ENCODE data around the gene SAMD10. TPM values are rescaled to one million over a fixed set of nuclear protein-coding genes. Genes with fewer than 3 reads are reported as not detected.

The SAMD10 gene
- total and polyA plus RNA-seq, 2 experiments from 2014 or later = 1.3 TPM

- peak; percentile 97 for DNase-seq
- Histone ChIP-seq H3K36me3 (ENCODE audit: low read depth) (no peaks in the 10 kb centered on the region), H2AFZ (peak within 1 kb of the TSS; percentile 85), H3F3A (ENCODE audit: insufficient read depth) (no peaks in the 10 kb centered on the region), H3K4me1 (ENCODE audit: insufficient read depth) (peaks cover 22% of the 10 kb centered on the region), H3K9me3 (ENCODE audit: low read depth) (no peaks in the 10 kb centered on the region), H3K9ac (peak within 1 kb of the TSS; percentile 94), H3K9me2 (ENCODE audit: insufficient read depth) (no peaks in the 10 kb centered on the region), H3K79me2 (ENCODE audit: insufficient read depth) (peaks cover 51% of the 10 kb centered on the region), H3K27ac (peak within 1 kb of the TSS; percentile 76), H3K4me3 (peak within 1 kb of the TSS; percentile 92), H3K27me3 (replicated peaks; ENCODE audit: insufficient read depth) (no peaks in the 10 kb centered on the region), H3K4me2 (ENCODE audit: unreplicated experiment) (peak within 1 kb of the TSS; percentile 87), H4K20me1 (ENCODE audit: insufficient read depth) (no peaks in the 10 kb centered on the region)
- no peak for TF ChIP-seq EZH2 (IDR thresholded peaks at IDR 0.05; ENCODE audit: insufficient read depth, poor library complexity, severe bottlenecking)
- no peak for TF ChIP-seq EZH2phosphoT487 (IDR thresholded peaks at IDR 0.05; ENCODE audit: insufficient read depth, low read depth)
- WGBS, 2 experiments (ENCODE audit: low coverage in 1 of 2, low lambda C conversion rate in 2 of 2, missing lambda C conversion rate in 2 of 2) = 1% methylated on average over 84 to 89 of the region's 105 CpGs
- in situ Hi-C loops (cut with MboI) = no loop called here
Observed at GRCh38 chr20:63955827-63956663, 23.4 kb downstream of the SAMD10 start, which contains the start of gene UCKL1. Gene UCKL1 (minus strand): TSS chr20:63956416. CDS start chr20:63956372, 44 bp downstream.

DNA sequence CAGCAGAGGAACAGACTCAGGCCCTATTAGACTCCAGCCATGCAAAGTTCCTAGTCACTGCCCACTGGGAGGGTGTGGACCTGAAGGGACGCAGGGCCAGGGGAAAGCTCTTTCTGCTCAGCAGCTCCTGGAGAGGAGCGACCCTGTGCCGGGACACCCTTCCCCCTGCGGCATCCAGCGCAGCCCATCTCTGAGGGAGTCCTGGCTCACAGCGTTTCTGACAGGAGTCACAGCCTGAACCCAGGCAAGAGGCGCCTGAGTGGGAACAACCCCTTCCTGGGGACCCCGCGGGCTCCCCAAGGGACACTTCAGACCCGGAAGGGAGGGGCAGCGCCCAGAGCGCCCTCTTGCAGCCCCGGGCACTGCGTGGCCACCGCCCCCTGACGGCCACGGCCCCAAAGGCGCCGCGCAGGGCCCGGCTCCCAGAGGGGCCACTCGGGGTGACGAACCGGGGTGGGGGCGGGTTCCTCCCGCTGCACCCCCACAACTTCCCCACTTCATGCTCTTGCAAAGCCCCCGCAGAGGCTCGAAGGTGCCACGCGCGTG, 24.1 kb downstream of the SAMD10 start:
- Histone ChIP-seq H3K4me1 (ENCODE audit: insufficient read depth) (peaks cover 22% of the 10 kb centered on the region), H2AFZ (peak overlapping the region; percentile 85), H3K27me3 (replicated peaks; ENCODE audit: insufficient read depth) (no peaks in the 10 kb centered on the region), H3K9ac (peak overlapping the region; percentile 94), H3K9me2 (ENCODE audit: insufficient read depth) (no peaks in the 10 kb centered on the region), H4K20me1 (ENCODE audit: insufficient read depth) (no peaks in the 10 kb centered on the region), H3K27ac (peak overlapping the region; percentile 76), H3K4me3 (peak overlapping the region; percentile 92), H3K9me3 (ENCODE audit: low read depth) (no peaks in the 10 kb centered on the region), H3F3A (ENCODE audit: insufficient read depth) (no peaks in the 10 kb centered on the region), H3K79me2 (ENCODE audit: insufficient read depth) (peaks cover 58% of the 10 kb centered on the region), H3K4me2 (ENCODE audit: unreplicated experiment) (peak overlapping the region; percentile 87), H3K36me3 (ENCODE audit: low read depth) (no peaks in the 10 kb centered on the region)
- TF ChIP-seq EZH2 (IDR thresholded peaks at IDR 0.05; ENCODE audit: insufficient read depth, poor library complexity, severe bottlenecking) = no peak
- no peak for TF ChIP-seq EZH2phosphoT487 (IDR thresholded peaks at IDR 0.05; ENCODE audit: insufficient read depth, low read depth)
- peak; percentile 69 for DNase-seq
- 0 to 2% methylated on average over 27 to 31 of the region's 31 CpGs for WGBS, 2 experiments (ENCODE audit: low coverage in 1 of 2, low lambda C conversion rate in 2 of 2, missing lambda C conversion rate in 2 of 2)
- in situ Hi-C loops (cut with MboI) = no loop called here

DNA sequence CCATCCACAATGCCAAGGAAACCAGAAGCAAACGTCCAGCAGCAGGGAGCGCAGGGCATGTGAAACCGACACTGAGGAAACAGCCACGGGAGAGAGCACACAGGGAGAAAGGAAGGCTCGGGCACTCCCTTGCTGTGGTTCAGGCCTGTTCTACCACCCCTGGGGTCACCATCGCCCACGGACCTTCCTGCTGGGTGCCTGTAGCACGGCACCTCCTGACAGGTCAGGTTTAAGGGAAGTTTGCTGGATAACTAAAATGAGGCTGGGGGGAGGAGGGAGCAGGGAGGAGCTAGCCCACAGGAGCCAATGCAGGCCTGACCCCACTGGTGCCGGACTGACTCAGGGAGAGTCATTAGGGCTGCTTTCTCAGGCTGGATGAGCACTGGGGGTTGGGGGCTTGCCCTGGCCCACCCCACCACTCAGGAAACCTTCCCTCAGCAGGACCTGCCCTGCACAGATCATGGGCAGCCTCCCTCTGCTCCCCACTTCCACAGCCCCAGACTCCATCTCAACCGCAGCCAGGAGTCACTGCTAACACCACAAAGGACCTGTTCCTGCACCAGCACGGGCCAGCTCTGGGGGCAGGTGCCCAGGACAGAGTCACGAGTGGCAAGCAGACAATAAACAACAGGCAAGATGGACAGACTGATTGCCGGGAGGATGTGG, 25.5 kb downstream of the SAMD10 start:
- Histone ChIP-seq H2AFZ (no peak overlapping the region), H4K20me1 (ENCODE audit: insufficient read depth) (no peaks in the 10 kb centered on the region; the same call in 1 of the 2 replicates), H3K36me3 (ENCODE audit: low read depth) (no peaks in the 10 kb centered on the region), H3K27ac (peak overlapping the region; percentile 76), H3K4me1 (ENCODE audit: insufficient read depth) (peaks cover 30% of the 10 kb centered on the region), H3K27me3 (replicated peaks; ENCODE audit: insufficient read depth) (no peaks in the 10 kb centered on the region), H3K79me2 (ENCODE audit: insufficient read depth) (peaks cover 71% of the 10 kb centered on the region), H3K9me2 (ENCODE audit: insufficient read depth) (no peaks in the 10 kb centered on the region), H3K9me3 (ENCODE audit: low read depth) (no peaks in the 10 kb centered on the region), H3F3A (ENCODE audit: insufficient read depth) (peaks cover 9% of the 10 kb centered on the region), H3K4me2 (ENCODE audit: unreplicated experiment) (peak overlapping the region; percentile 87), H3K4me3 (peak overlapping the region; percentile 92; the same call in 1 of the 2 replicates), H3K9ac (peak overlapping the region; percentile 94)
- in situ Hi-C loops (cut with MboI) = no loop called here
- 68 to 70% methylated on average over 13 of the region's 13 CpGs for WGBS, 2 experiments (ENCODE audit: low coverage in 1 of 2, low lambda C conversion rate in 2 of 2, missing lambda C conversion rate in 2 of 2)
- no peak for TF ChIP-seq EZH2 (IDR thresholded peaks at IDR 0.05; ENCODE audit: insufficient read depth, poor library complexity, severe bottlenecking)
- no peak for TF ChIP-seq EZH2phosphoT487 (IDR thresholded peaks at IDR 0.05; ENCODE audit: insufficient read depth, low read depth)
- peak; percentile 24 for DNase-seq

DNA sequence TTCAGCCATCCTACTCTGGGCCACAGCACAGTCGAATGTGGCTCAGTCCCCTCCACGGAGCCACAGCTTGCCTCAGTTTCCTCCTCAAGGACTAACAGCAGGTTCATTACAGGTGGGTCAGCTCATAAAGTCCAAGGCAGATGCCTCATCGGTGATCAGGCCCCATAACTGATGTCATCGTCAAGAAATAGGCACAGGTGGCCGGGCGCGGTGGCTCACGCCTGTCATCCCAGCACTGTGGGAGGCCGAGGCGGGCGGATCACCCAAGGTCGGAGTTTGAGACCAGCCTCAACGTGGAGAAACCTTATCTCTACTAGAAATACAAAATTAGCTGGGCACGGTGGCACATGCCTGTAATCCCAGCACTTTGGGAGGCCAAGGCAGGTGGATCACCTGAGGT, 26.7 kb downstream of the SAMD10 start:
- in situ Hi-C loops (cut with MboI) = no loop called here
- Histone ChIP-seq H3K27me3 (replicated peaks; ENCODE audit: insufficient read depth) (no peaks in the 10 kb centered on the region), H3K9me2 (ENCODE audit: insufficient read depth) (no peaks in the 10 kb centered on the region), H3K79me2 (ENCODE audit: insufficient read depth) (peaks cover 77% of the 10 kb centered on the region), H3K27ac (no peak overlapping the region), H3K9me3 (ENCODE audit: low read depth) (no peaks in the 10 kb centered on the region), H3K4me3 (no peak overlapping the region), H3K4me1 (ENCODE audit: insufficient read depth) (peaks cover 27% of the 10 kb centered on the region), H3K36me3 (ENCODE audit: low read depth) (no peaks in the 10 kb centered on the region), H4K20me1 (ENCODE audit: insufficient read depth) (no peaks in the 10 kb centered on the region; the same call in 1 of the 2 replicates), H2AFZ (no peak overlapping the region), H3K9ac (no peak overlapping the region), H3K4me2 (ENCODE audit: unreplicated experiment) (no peak overlapping the region), H3F3A (ENCODE audit: insufficient read depth) (peaks cover 12% of the 10 kb centered on the region)
- DNase-seq = no peak
- 84 to 86% methylated on average over 14 of the region's 14 CpGs for WGBS, 2 experiments (ENCODE audit: low coverage in 1 of 2, low lambda C conversion rate in 2 of 2, missing lambda C conversion rate in 2 of 2)
- TF ChIP-seq EZH2phosphoT487 (IDR thresholded peaks at IDR 0.05; ENCODE audit: insufficient read depth, low read depth) = no peak

All from GM23248 (cell line).